GM12872 (cell line): ENCODE results near the gene SNX12.

Source experiments
- TF ChIP-seq, protein P1 (sequence below): IDR thresholded peaks from 3 replicates; pipeline ENCODE4 v1.5.1; 2011; ENCODE audit warnings: low read depth, mild to moderate bottlenecking, low read length, moderate library complexity; ENCODE audit not compliant: insufficient read depth

SNX12 gene

DNA sequence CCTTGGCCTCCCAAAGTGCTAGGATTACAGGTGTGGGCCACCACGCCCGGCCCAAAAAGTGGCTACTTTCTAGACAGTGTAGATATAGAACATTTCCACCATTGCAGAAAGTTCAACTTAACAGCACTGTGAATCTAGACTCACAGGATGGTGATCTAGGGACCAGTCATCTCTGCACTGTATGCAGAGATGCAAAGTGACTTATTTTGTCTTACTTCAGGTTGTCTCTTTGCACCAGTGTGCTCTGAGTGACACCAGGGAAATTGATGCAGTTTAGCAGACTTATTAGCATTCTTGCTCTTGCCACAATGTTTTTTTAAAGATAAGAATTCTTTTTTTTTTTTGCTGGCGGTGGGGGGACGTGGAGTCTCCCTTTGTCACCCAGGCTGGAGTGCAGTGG lies 14.7 kb upstream of the SNX12 start:
- TF ChIP-seq, protein P1, sequence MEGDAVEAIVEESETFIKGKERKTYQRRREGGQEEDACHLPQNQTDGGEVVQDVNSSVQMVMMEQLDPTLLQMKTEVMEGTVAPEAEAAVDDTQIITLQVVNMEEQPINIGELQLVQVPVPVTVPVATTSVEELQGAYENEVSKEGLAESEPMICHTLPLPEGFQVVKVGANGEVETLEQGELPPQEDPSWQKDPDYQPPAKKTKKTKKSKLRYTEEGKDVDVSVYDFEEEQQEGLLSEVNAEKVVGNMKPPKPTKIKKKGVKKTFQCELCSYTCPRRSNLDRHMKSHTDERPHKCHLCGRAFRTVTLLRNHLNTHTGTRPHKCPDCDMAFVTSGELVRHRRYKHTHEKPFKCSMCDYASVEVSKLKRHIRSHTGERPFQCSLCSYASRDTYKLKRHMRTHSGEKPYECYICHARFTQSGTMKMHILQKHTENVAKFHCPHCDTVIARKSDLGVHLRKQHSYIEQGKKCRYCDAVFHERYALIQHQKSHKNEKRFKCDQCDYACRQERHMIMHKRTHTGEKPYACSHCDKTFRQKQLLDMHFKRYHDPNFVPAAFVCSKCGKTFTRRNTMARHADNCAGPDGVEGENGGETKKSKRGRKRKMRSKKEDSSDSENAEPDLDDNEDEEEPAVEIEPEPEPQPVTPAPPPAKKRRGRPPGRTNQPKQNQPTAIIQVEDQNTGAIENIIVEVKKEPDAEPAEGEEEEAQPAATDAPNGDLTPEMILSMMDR: no peak

GRCh38 chrX:71082124-71082647 lies 14.1 kb upstream of the SNX12 start:
- TF ChIP-seq, protein P1: no peak

GRCh38 chrX:71081330-71082123 lies 13.4 kb upstream of the SNX12 start:
- TF ChIP-seq, protein P1: no peak

GRCh38 chrX:71070531-71070930 lies 2.4 kb upstream of the SNX12 start:
- TF ChIP-seq, protein P1: no peak

DNA sequence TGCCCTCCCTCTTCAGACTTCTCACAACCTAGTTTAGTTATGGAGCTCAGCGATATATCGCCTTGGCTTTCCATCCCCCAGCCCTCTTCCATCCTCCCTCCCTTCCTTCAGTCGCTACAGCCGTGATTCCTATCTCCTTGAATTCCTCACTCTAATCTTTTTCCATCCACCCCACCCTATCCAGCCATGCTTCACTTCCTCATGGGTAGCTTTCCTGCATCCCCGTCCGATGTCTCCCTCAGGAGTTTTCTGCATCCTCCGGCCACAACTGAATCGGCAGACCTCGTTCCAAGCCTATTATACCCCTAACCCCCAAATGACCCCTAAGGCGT lies 456 bp downstream of the SNX12 start:
- TF ChIP-seq, protein P1: no peak

GRCh38 chrX:71067089-71067488 lies 1.0 kb downstream of the SNX12 start:
- TF ChIP-seq, protein P1: no peak

- TF ChIP-seq, protein P1: no peak
These were observed 8.0 kb downstream of the SNX12 start for GRCh38 chrX:71060127-71060526.
